Stomach (tissue), 9 donors: ENCODE measurements around the gene AIG1. TPM values are rescaled to one million over a fixed set of nuclear protein-coding genes. Genes with fewer than 3 reads are reported as not detected.
A peak's percentile ranks its signal among the peaks of the same experiment; 100 is the strongest.

Experiments
- DNase-seq, 2 donors: peaks; one replicate each; pipeline versions ENCODE4 v3.0.0 to v3.0.0-alpha.2; 2013 to 2019
- H3K27ac ChIP-seq, 5 donors: fragments of 200-600 bp in 4 of 5; sonication (generic) in 4 of 5; one replicate each; pipeline ENCODE4 v1.5.1; 2013 to 2019; ENCODE audit warnings: mild to moderate bottlenecking in 1 of 5, moderate library complexity in 1 of 5
- H3K27me3 ChIP-seq, 3 donors: fragments of 200-600 bp; sonication (generic); one replicate each; pipeline ENCODE4 v1.5.1; 2017 to 2019; ENCODE audit warnings: mixed run types in 1 of 3
- H3K36me3 ChIP-seq, 4 donors: fragments of 200-600 bp; sonication (generic); 1 replicate in 3 of 4; 2 replicates in 1 of 4; pipeline ENCODE4 v1.5.1; 2016 to 2019
- H3K4me1 ChIP-seq, 4 donors: fragments of 200-600 bp; sonication (generic); one replicate each; pipeline ENCODE4 v1.5.1; 2016 to 2019
- H3K4me3 ChIP-seq, 4 donors: fragments of 200-600 bp; sonication (generic) in 3 of 4; one replicate each; pipeline ENCODE4 v1.5.1; 2016 to 2019; ENCODE audit warnings: mild to moderate bottlenecking in 1 of 4
- H3K9me3 ChIP-seq, 4 donors: fragments of 200-600 bp; sonication (generic); one replicate each; pipeline ENCODE4 v1.5.1; 2016 to 2019
- EP300 ChIP-seq: sonication (generic); formaldehyde crosslinking; IDR thresholded peaks from one replicate; pipeline ENCODE4 v1.6.1; 2017; ENCODE audit warnings: antibody characterized with exemption
- POLR2A ChIP-seq, 4 donors: fragments of 450-650 bp; IDR thresholded peaks; one replicate each; pipeline ENCODE4 v1.6.1; 2016; ENCODE audit warnings: antibody characterized with exemption in 4 of 4, control low read depth in 2 of 4, mild to moderate bottlenecking in 1 of 4, moderate library complexity in 1 of 4
- POLR2AphosphoS5 ChIP-seq, 3 donors: sonication (generic); formaldehyde crosslinking; IDR thresholded peaks; one replicate each; pipeline ENCODE4 v1.6.1; 2016; ENCODE audit warnings: antibody characterized with exemption in 3 of 3
- WGBS, 5 donors: extraction: QIAGEN DNeasy Blood & Tissue Kit in 3 of 5; methylation state at CpG; one replicate each; pipeline versions ENCODE4 v1.1.5 to v1.1.7; 2013 to 2018; 5-methylcytosine and 5-hydroxymethylcytosine counted together
- intact Hi-C: fragments of 100-400 bp; cut with DNase I; formaldehyde crosslinking; loops from one replicate; pipeline ENCODE4 v1.15.1; 2023; ENCODE audit warnings: low total_unique reads
- polyA plus RNA-seq, 3 donors: library from polyadenylated mRNA; stranded (reverse); fragments of 200-250 nt; gene quantifications; one replicate each; pipeline ENCODE4 v1.2.3, GENCODE V29; 2013
- total RNA-seq, 5 donors: library from RNA; depleted of rRNA; stranded (reverse); fragments of >200 nt; gene quantifications; one replicate each; pipeline versions ENCODE4 v1.1.0 to v1.2.3, GENCODE V29; 2014 to 2016
- TF ChIP-seq, protein P1 (sequence below), 7 experiments: fragments of 450-650 bp in 4 of 7; fragments of 200-600 bp in 3 of 7; sonication (generic) in 3 of 7; IDR thresholded peaks; one replicate each; pipeline ENCODE4 v1.5.1; 2016 to 2019; ENCODE audit warnings: antibody characterized with exemption in 7 of 7, control low read depth in 2 of 7, mild to moderate bottlenecking in 1 of 7
- donor health status: healthy with polysubstance abuse.
- donor health status: Bipolar disorder and iron deficiency.
- donor health status: healthy.

AIG1 gene
- total and polyA plus RNA-seq, 8 donors: 10.8 to 220 (median 29.7) TPM; not detected in 1

DNA sequence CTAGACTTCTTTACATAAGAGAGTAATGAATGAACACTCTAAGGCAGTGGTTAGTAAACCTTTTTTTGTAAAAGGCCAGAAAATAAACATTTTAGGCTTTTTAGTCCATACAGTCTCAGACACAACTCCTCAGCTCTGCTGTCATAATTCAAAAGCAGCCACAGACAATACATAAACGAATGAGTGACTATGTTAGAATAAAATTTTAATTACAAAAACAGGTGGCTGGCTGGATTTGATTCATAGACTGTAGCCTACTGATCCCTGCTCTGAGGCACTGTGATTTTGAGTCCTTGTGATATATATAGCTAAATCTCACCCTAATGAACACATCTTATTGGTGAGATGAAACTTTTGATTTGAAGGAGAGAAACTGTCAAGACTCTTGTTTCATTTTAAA, 155.1 kb downstream of the AIG1 start:
- intact Hi-C loops: no loop called here
- H3K27ac ChIP-seq: no peak overlapping the region
- no peak overlapping the region for H3K4me3 ChIP-seq
- H3K36me3 ChIP-seq: no peaks in the 10 kb centered on the region
- no peaks in the 10 kb centered on the region for H3K27me3 ChIP-seq
- H3K4me1 ChIP-seq: peaks cover 0 to 6% (median 0%) of the 10 kb centered on the region in 4 donors
- H3K9me3 ChIP-seq: no peaks in the 10 kb centered on the region
- no peak for DNase-seq
- TF ChIP-seq POLR2A (IDR thresholded peaks at IDR 0.05): no peak
- 38 to 73% (median 59%) methylated on average over 1 of the region's 1 CpG for WGBS, 5 donors

DNA sequence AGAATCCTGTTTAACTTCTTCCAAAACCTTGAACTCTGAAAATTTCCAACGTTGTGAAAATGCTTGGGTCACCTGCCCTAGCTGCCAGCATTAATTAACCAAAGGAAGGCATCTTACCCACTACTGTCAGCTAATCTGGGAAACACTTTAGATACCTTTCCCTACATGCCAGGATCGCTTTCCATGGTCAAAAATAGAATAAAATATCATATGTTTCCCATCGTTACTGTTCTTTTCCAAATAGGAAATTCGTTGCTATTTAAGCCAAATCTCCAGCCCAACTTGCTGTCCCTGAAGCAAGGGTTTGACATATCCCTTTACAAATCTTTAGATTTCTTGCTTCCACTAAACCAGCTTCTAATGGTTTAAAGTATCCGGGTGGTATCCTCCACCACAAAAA, 157.5 kb downstream of the AIG1 start:
- Histone ChIP-seq H3K27me3 (no peaks in the 10 kb centered on the region), H3K27ac (no peak overlapping the region), H3K4me1 (peaks cover 0 to 28% (median 8%) of the 10 kb centered on the region in 4 donors), H3K36me3 (no peaks in the 10 kb centered on the region), H3K9me3 (no peaks in the 10 kb centered on the region), H3K4me3 (no peak overlapping the region)
- intact Hi-C loops: no loop called here
- TF ChIP-seq POLR2AphosphoS5 (IDR thresholded peaks at IDR 0.05): no peak
- TF ChIP-seq EP300: no peak
- TF ChIP-seq, protein P1, sequence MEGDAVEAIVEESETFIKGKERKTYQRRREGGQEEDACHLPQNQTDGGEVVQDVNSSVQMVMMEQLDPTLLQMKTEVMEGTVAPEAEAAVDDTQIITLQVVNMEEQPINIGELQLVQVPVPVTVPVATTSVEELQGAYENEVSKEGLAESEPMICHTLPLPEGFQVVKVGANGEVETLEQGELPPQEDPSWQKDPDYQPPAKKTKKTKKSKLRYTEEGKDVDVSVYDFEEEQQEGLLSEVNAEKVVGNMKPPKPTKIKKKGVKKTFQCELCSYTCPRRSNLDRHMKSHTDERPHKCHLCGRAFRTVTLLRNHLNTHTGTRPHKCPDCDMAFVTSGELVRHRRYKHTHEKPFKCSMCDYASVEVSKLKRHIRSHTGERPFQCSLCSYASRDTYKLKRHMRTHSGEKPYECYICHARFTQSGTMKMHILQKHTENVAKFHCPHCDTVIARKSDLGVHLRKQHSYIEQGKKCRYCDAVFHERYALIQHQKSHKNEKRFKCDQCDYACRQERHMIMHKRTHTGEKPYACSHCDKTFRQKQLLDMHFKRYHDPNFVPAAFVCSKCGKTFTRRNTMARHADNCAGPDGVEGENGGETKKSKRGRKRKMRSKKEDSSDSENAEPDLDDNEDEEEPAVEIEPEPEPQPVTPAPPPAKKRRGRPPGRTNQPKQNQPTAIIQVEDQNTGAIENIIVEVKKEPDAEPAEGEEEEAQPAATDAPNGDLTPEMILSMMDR (IDR thresholded peaks at IDR 0.05): no peak
- TF ChIP-seq POLR2A (IDR thresholded peaks at IDR 0.05): no peak
- 90 to 93% (median 91%) methylated on average over 5 of the region's 5 CpGs for WGBS, 5 donors
- DNase-seq: no peak

GRCh38 chr6:143221698-143222097, 161.0 kb downstream of the AIG1 start:
- peak in 1 of 2 donors; percentile 45 for DNase-seq
- Histone ChIP-seq H3K36me3 (no peaks in the 10 kb centered on the region), H3K4me1 (peaks cover 0 to 30% (median 16%) of the 10 kb centered on the region in 4 donors), H3K4me3 (no peak overlapping the region), H3K27me3 (no peaks in the 10 kb centered on the region), H3K9me3 (no peaks in the 10 kb centered on the region), H3K27ac (peak overlapping the region in 1 of 5 donors; percentile 33)
- intact Hi-C loops: no loop called here
- TF ChIP-seq POLR2A (IDR thresholded peaks at IDR 0.05) (no peak), EP300 (no peak), POLR2AphosphoS5 (IDR thresholded peaks at IDR 0.05) (no peak)
- TF ChIP-seq, protein P1 (IDR thresholded peaks at IDR 0.05): no peak
- 73 to 79% (median 76%) methylated on average over 5 of the region's 5 CpGs for WGBS, 5 donors

GRCh38 chr6:143222310-143222709, 161.6 kb downstream of the AIG1 start:
- no peak for TF ChIP-seq EP300
- TF ChIP-seq POLR2AphosphoS5 (IDR thresholded peaks at IDR 0.05): no peak
- Histone ChIP-seq H3K36me3 (no peaks in the 10 kb centered on the region), H3K9me3 (no peaks in the 10 kb centered on the region), H3K27me3 (no peaks in the 10 kb centered on the region), H3K4me3 (no peak overlapping the region), H3K4me1 (peaks cover 0 to 30% (median 16%) of the 10 kb centered on the region in 4 donors), H3K27ac (peak overlapping the region in 1 of 5 donors; percentile 33)
- intact Hi-C loops: no loop called here
- WGBS, 5 donors: 68 to 85% (median 81%) methylated on average over 5 of the region's 5 CpGs
- no peak for DNase-seq

DNA sequence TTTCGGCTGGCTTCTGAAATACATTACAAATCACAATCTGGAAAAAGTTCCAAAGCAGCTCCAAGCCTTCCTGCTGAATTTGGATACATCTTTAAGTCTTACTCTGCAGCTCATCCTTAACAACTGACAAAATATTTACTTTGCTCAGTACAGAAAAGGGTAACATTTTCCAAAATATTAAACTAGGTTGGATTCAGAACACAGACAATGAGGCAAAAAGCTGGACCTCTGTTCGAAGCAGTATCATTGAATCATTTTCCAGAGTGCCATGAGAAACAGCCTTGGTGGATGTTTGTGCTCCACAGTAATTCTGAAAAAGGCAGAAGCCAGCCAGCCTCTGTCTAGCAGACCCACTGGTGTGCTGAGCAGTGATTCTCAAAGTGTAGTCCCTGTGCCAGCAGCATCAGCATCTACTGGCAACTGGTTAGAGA, 162.1 kb downstream of the AIG1 start:
- H3K27me3 ChIP-seq: no peaks in the 10 kb centered on the region
- no peaks in the 10 kb centered on the region for H3K36me3 ChIP-seq
- H3K9me3 ChIP-seq: no peaks in the 10 kb centered on the region
- 62 to 79% (median 71%) methylated on average over 2 of the region's 2 CpGs for WGBS, 5 donors
- peaks cover 0 to 30% (median 16%) of the 10 kb centered on the region in 4 donors for H3K4me1 ChIP-seq
- DNase-seq: peak in 1 of 2 donors; percentile 58
- no peak overlapping the region for H3K4me3 ChIP-seq
- H3K27ac ChIP-seq: peak overlapping the region in 2 of 5 donors; percentile 21 to 33
- TF ChIP-seq, protein P1 (IDR thresholded peaks at IDR 0.05): no peak
- TF ChIP-seq POLR2AphosphoS5 (IDR thresholded peaks at IDR 0.05): no peak
- TF ChIP-seq POLR2A (IDR thresholded peaks at IDR 0.05): no peak
- TF ChIP-seq EP300: no peak
- intact Hi-C loops: no loop called here
